ENCODE measurements around the gene ANKS4B. TPM values are rescaled to one million over a fixed set of nuclear protein-coding genes. Genes with fewer than 3 reads are reported as not detected.
A peak's percentile ranks its signal among the peaks of the same experiment; 100 is the strongest.

ANKS4B gene
- total RNA-seq, 1 experiment from 2014 or later = 0.07 TPM

DNA sequence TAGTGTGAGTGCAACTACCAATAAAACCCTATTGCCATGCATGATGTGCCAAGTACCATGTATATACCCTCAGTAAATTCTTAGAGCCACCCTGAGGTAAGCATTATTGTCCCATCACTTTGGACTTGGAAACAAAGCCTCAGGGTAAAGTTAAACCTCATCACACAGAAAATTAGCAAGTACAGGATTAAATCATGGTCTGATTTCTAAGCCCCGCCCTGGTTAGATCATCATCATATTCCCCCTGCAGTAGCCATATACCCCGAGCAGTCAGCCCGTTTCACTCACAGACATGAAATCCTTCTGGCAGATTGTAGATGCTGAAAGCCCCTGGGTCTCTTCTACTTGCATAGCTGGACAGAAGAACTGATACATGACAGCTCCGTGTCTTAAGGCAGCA is 26.9 kb upstream of the ANKS4B start:
- no peak overlapping the region for H3K4me3 Mint-ChIP-seq
- no peaks in the 10 kb centered on the region; the same call in 1 of the 2 replicates for H3K27me3 Mint-ChIP-seq (ENCODE audit: low read depth)
- TF ChIP-seq NR1H2 (CRISPR knock-in tag; IDR thresholded peaks at IDR 0.05) (no peak), ZNF416 (CRISPR knock-in tag; IDR thresholded peaks at IDR 0.05) (no peak)
- DNase-seq (ENCODE audit: low spot score) = no peak
- H3K36me3 Mint-ChIP-seq = no peaks in the 10 kb centered on the region
- H3K9me3 Mint-ChIP-seq = no peaks in the 10 kb centered on the region
- ATAC-seq = no peak
- ChIA-PET POLR2A (no interaction called here), CTCF (no interaction called here)
- no peak overlapping the region for H3K27ac Mint-ChIP-seq
- H3K4me1 Mint-ChIP-seq = no peaks in the 10 kb centered on the region

DNA sequence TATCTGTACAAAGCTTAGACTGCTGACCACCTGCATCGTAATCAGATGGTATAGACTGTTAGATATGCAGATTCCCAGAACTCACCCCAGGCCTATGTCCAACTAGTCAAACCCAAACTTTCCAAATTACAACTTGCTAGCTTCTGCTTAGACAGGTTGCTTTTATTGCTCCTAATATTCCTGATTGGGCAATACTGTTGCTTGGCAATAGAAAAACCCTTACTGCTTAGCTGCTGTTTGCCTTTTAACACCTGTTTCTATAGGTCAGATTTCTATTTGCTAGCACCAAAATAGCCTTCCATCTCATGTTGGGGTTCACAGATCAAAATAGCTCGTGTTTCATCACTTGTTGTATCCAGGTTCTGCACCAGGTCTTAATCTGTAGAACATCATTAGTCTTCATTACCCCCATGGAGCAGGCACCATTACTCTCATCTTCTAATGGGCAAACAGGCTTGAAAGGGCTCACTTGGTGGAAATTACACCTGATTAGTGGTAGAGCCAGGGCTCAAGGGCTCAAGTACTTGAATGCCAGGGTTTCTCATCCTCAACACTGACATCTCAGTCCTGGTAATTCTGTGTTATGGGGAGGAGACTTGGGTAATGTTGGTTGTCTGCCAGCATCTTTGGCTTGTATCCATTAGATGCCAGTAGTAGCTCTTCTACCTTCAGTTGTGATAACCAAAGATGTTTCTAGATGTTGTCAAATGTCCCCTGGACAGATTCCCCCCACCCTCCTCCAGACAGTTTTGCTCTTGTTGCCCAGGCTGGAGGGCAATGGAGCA is 24.9 kb upstream of the ANKS4B start:
- ChIA-PET CTCF (no interaction called here), POLR2A (no interaction called here)
- DNase-seq (ENCODE audit: low spot score) = no peak
- H3K4me3 Mint-ChIP-seq = no peak overlapping the region
- no peaks in the 10 kb centered on the region for H3K36me3 Mint-ChIP-seq
- H3K27me3 Mint-ChIP-seq (ENCODE audit: low read depth) = no peaks in the 10 kb centered on the region; the same call in 1 of the 2 replicates
- no peak overlapping the region for H3K27ac Mint-ChIP-seq
- H3K9me3 Mint-ChIP-seq = no peaks in the 10 kb centered on the region
- no peak for ATAC-seq
- peaks cover 3% of the 10 kb centered on the region; the same call in 1 of the 2 replicates for H3K4me1 Mint-ChIP-seq
- TF ChIP-seq ZNF396 (CRISPR knock-in tag; IDR thresholded peaks at IDR 0.05; ENCODE audit: borderline replicate concordance) = no peak
- TF ChIP-seq GABPB1 (CRISPR knock-in tag; IDR thresholded peaks at IDR 0.05) = no peak
- TF ChIP-seq, protein P1, sequence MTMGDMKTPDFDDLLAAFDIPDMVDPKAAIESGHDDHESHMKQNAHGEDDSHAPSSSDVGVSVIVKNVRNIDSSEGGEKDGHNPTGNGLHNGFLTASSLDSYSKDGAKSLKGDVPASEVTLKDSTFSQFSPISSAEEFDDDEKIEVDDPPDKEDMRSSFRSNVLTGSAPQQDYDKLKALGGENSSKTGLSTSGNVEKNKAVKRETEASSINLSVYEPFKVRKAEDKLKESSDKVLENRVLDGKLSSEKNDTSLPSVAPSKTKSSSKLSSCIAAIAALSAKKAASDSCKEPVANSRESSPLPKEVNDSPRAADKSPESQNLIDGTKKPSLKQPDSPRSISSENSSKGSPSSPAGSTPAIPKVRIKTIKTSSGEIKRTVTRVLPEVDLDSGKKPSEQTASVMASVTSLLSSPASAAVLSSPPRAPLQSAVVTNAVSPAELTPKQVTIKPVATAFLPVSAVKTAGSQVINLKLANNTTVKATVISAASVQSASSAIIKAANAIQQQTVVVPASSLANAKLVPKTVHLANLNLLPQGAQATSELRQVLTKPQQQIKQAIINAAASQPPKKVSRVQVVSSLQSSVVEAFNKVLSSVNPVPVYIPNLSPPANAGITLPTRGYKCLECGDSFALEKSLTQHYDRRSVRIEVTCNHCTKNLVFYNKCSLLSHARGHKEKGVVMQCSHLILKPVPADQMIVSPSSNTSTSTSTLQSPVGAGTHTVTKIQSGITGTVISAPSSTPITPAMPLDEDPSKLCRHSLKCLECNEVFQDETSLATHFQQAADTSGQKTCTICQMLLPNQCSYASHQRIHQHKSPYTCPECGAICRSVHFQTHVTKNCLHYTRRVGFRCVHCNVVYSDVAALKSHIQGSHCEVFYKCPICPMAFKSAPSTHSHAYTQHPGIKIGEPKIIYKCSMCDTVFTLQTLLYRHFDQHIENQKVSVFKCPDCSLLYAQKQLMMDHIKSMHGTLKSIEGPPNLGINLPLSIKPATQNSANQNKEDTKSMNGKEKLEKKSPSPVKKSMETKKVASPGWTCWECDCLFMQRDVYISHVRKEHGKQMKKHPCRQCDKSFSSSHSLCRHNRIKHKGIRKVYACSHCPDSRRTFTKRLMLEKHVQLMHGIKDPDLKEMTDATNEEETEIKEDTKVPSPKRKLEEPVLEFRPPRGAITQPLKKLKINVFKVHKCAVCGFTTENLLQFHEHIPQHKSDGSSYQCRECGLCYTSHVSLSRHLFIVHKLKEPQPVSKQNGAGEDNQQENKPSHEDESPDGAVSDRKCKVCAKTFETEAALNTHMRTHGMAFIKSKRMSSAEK (CRISPR knock-in tag; IDR thresholded peaks at IDR 0.05; ENCODE audit: borderline replicate concordance) = no peak
- TF ChIP-seq, protein P2, sequence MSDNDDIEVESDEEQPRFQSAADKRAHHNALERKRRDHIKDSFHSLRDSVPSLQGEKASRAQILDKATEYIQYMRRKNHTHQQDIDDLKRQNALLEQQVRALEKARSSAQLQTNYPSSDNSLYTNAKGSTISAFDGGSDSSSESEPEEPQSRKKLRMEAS (CRISPR knock-in tag; IDR thresholded peaks at IDR 0.05) = no peak
- TF ChIP-seq ZNF219 (CRISPR knock-in tag; IDR thresholded peaks at IDR 0.05; ENCODE audit: borderline replicate concordance) = no peak
- TF ChIP-seq, protein P3, sequence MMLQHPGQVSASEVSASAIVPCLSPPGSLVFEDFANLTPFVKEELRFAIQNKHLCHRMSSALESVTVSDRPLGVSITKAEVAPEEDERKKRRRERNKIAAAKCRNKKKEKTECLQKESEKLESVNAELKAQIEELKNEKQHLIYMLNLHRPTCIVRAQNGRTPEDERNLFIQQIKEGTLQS (CRISPR knock-in tag; conservative IDR thresholded peaks at IDR 0.05) = no peak
- TF ChIP-seq TCF7 (CRISPR knock-in tag; IDR thresholded peaks at IDR 0.05; ENCODE audit: low read depth) = no peak
- no peak for TF ChIP-seq CREM (CRISPR knock-in tag; IDR thresholded peaks at IDR 0.05)
- TF ChIP-seq ZNF138 (CRISPR knock-in tag; conservative IDR thresholded peaks at IDR 0.05) = no peak
- no peak for TF ChIP-seq ZNF671 (CRISPR knock-in tag; IDR thresholded peaks at IDR 0.05)
- TF ChIP-seq, protein P4, sequence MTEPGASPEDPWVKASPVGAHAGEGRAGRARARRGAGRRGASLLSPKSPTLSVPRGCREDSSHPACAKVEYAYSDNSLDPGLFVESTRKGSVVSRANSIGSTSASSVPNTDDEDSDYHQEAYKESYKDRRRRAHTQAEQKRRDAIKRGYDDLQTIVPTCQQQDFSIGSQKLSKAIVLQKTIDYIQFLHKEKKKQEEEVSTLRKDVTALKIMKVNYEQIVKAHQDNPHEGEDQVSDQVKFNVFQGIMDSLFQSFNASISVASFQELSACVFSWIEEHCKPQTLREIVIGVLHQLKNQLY (CRISPR knock-in tag; IDR thresholded peaks at IDR 0.05) = no peak
- no peak for TF ChIP-seq ELF4 (CRISPR knock-in tag; IDR thresholded peaks at IDR 0.05; ENCODE audit: low read depth)

DNA sequence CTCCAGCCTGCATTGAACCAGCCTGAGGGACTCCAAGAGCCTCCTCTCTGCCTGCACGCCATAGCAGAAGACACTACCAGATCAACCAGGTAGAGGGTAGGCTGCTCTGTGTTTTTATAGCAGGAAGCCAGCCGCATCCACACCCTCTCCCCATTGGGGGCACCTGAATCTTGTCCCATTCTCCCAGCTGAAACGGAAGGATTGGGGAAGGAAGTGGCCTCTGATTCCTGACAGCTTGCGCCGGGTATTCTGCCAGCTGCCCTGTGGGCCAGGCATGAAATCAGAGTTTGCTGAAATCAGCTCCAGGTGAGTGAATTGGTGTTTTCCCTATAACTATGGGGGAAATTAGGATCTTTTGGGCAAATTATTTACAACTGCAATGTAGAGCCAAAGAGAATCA is 22.0 kb upstream of the ANKS4B start, which contains the start of gene ZP2:
Gene ZP2 (minus strand): TSS at position 89 of the 400 bp plus-strand sequence. CDS start 27 bp downstream, at position 62.
- H3K36me3 Mint-ChIP-seq = no peaks in the 10 kb centered on the region
- H3K27me3 Mint-ChIP-seq (ENCODE audit: low read depth) = no peaks in the 10 kb centered on the region; the same call in 1 of the 2 replicates
- H3K4me1 Mint-ChIP-seq = peaks cover 10% of the 10 kb centered on the region; the same call in 1 of the 2 replicates
- no peak within 1 kb of the TSS for H3K4me3 Mint-ChIP-seq
- ChIA-PET CTCF (interaction anchor here (0.6 to 0.9 kb wide), 2 partner anchors 60 to 89 kb away, joined by 3 read pairs; no protein-coding TSS in a partner anchor), POLR2A (no interaction called here)
- H3K27ac Mint-ChIP-seq = no peak within 1 kb of the TSS
- DNase-seq (ENCODE audit: low spot score) (no peak), ATAC-seq (peak; percentile 48)
- peaks cover 3% of the 10 kb centered on the region for H3K9me3 Mint-ChIP-seq
- TF ChIP-seq, protein P5, sequence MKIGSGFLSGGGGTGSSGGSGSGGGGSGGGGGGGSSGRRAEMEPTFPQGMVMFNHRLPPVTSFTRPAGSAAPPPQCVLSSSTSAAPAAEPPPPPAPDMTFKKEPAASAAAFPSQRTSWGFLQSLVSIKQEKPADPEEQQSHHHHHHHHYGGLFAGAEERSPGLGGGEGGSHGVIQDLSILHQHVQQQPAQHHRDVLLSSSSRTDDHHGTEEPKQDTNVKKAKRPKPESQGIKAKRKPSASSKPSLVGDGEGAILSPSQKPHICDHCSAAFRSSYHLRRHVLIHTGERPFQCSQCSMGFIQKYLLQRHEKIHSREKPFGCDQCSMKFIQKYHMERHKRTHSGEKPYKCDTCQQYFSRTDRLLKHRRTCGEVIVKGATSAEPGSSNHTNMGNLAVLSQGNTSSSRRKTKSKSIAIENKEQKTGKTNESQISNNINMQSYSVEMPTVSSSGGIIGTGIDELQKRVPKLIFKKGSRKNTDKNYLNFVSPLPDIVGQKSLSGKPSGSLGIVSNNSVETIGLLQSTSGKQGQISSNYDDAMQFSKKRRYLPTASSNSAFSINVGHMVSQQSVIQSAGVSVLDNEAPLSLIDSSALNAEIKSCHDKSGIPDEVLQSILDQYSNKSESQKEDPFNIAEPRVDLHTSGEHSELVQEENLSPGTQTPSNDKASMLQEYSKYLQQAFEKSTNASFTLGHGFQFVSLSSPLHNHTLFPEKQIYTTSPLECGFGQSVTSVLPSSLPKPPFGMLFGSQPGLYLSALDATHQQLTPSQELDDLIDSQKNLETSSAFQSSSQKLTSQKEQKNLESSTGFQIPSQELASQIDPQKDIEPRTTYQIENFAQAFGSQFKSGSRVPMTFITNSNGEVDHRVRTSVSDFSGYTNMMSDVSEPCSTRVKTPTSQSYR (CRISPR knock-in tag; IDR thresholded peaks at IDR 0.05) = no peak
- no peak for TF ChIP-seq ZNF121 (CRISPR knock-in tag; IDR thresholded peaks at IDR 0.05)
- TF ChIP-seq ZNF423 (CRISPR knock-in tag; IDR thresholded peaks at IDR 0.05) = no peak
- TF ChIP-seq ZBTB21 (CRISPR knock-in tag; IDR thresholded peaks at IDR 0.05; ENCODE audit: borderline replicate concordance) = no peak
- no peak for TF ChIP-seq ZNF263 (CRISPR knock-in tag; IDR thresholded peaks at IDR 0.05; ENCODE audit: low read depth)
- no peak for TF ChIP-seq HMGA2 (CRISPR knock-in tag; IDR thresholded peaks at IDR 0.05)
- no peak for TF ChIP-seq EMX1 (CRISPR knock-in tag; IDR thresholded peaks at IDR 0.05)
- TF ChIP-seq, protein P6, sequence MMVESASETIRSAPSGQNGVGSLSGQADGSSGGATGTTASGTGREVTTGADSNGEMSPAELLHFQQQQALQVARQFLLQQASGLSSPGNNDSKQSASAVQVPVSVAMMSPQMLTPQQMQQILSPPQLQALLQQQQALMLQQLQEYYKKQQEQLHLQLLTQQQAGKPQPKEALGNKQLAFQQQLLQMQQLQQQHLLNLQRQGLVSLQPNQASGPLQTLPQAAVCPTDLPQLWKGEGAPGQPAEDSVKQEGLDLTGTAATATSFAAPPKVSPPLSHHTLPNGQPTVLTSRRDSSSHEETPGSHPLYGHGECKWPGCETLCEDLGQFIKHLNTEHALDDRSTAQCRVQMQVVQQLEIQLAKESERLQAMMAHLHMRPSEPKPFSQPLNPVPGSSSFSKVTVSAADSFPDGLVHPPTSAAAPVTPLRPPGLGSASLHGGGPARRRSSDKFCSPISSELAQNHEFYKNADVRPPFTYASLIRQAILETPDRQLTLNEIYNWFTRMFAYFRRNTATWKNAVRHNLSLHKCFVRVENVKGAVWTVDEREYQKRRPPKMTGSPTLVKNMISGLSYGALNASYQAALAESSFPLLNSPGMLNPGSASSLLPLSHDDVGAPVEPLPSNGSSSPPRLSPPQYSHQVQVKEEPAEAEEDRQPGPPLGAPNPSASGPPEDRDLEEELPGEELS (CRISPR knock-in tag; IDR thresholded peaks at IDR 0.05) = no peak

Data from WTC11 (cell line).